HG03025 (cell line): ENCODE data around the gene STN1.

ENCODE experiments used
- ATAC-seq: cut with Tn5 transposase; IDR thresholded peaks from one replicate; pipeline ENCODE4 v1.9.1; 2021; ENCODE audit warnings: mild to moderate bottlenecking, moderate library complexity; ENCODE audit not compliant: unreplicated experiment, low FRiP score

The STN1 gene

DNA sequence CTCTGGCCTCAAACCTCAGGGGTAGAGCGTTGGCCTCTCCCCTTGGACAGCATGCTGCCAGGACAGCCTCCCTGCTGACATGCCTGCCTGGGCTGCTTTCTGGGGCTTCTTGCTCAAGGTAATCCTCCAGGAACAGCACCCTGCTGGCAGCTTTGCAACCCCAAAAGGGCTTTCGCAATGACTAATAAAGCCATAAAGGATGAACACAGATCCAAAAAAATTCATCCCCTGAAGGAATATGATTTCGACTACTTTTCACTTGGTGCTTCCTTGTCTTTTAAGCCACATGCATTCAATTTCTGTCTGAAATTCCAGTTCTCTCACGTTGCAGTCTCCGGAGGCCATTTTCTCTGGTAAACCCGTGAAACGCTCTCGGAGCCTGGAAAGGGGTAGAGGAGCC is 47.5 kb downstream of the STN1 start:
- ATAC-seq, result no peak

DNA sequence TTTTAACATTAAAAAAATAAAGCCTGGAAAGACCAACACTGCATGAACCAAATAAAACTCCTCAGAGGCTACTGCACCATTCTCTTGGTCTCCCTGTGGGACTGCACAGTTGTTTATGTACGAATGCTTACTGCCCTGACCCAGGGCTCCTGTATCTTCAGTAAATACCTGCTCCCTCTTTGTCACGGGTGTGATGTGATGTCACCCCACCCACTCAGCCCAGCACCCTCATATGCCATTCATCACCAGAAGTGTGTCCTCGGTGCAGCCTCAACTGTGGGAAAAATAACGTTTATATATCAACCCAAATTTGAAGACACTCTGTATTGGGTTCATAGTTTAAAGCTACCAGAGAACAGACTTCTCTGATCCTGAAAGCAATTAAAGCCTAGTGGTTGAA is 48.6 kb downstream of the STN1 start:
- no peak for ATAC-seq

DNA sequence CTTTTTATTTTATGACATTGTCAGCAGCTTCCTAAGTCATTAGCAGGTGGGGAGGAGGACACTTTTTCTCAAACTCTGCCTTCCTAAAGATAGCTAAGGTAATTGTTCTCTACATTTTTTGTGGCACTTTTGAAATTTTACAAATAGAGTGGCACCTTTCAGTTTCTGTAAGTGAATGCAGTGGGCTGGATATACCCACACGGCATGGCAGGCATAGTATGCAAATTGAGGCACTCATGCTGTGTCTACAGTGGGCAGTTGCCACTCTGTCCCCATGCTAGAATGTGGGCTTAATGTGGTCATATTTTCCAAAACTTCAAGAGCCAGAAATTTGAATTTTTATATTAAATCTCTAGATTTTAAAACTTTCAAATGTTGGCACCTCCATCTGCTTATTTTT is 49.8 kb downstream of the STN1 start:
- ATAC-seq, result no peak

DNA sequence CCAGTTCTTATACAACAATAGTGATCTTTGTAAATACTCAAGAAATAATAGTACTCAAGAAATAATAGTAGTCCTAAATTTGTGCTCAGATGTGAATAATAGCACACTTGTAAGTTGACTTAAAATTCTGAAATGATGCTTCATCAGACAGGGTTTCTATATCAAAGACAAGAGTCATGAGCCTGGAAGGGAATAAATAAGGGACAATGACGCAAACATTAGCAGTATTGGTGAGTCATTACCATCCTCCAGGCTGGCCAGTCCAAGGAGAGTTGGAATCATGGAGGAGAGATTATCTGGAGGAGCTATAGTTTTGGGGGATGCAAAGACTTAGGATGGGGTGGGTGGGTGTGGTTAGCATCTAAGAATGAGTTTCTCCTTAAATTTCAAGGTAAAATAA is 56.5 kb downstream of the STN1 start:
- no peak for ATAC-seq

DNA sequence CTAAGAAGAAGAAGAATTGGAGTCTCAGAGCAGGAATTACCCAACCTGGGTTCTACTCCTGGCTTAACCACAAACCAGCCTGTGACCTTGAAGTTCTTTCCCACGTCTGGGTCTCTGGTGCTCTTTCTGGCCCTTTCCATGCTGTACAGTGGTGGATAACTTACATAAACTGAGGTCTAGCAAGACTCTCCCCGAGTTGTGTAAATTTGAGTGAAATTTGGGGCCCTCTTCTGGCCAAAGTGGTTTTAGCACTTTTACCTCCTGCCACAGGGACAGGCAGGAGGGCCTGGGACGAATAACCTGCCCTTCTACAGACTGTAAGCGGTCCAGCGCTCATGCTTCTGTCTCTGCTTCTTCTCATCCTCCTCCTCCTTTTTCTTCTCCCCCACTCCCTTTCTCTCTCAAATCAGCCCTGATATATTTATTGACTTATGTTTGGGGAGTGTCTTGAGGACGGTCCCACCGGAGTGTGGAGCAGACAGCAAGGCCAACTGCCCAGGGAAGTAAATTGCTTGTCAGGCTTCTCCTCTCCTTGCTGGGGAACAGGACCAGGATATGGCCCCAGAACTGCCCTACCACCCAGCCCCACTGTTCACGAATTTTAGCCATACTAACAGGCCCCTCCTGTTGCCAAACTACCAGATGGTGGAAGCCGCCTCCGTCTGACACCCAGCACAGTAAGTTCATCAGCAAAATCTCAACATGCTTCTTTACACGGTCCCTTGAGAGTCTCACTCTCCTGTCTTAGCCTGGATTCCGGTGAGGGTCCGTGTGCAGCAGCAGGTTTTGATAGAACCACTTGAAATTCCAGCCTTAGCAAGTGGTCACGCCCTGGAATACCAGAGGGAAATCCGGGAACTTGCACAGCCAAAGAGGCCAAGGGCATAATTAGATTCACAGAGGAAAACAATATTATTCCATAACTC is 58.6 kb downstream of the STN1 start:
- no peak for ATAC-seq

DNA sequence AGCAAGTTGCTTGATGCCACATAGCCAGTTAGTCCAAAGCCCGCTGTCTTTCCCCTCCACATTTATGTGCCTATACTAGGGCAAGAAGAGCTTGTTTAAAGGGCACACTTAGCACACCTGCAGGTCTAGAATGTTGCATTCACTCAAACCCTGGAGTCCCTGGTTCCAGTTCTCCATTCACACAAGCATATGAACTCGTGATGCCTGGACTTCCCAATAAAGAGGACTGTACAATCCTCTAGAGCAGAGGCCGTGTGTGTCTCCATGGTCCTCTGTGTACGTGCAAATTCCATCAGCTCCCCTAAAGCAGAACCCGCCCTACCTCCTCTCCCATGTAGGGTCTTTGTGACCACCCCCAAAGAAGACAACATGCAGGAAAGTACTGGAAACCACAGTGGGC is 59.6 kb downstream of the STN1 start:
- ATAC-seq, result no peak

DNA sequence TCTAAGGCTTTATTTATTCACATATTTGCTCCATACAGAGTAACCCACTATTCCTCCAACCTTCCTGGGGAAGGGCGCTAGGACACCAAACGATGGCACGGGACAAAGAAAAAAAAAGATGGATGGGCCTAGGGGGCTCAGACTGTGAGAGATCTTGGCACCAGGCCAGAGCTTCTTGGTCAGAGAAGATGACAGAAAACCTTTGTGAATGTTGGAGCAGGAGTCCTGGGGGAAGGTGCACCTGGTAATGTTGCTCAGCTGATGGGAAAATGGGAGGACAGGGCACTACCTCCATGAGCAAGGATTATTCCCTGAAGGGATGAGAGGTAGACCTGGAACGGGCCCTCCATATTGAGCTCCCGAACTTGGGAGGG is 61.2 kb downstream of the STN1 start:
- ATAC-seq, result no peak

DNA sequence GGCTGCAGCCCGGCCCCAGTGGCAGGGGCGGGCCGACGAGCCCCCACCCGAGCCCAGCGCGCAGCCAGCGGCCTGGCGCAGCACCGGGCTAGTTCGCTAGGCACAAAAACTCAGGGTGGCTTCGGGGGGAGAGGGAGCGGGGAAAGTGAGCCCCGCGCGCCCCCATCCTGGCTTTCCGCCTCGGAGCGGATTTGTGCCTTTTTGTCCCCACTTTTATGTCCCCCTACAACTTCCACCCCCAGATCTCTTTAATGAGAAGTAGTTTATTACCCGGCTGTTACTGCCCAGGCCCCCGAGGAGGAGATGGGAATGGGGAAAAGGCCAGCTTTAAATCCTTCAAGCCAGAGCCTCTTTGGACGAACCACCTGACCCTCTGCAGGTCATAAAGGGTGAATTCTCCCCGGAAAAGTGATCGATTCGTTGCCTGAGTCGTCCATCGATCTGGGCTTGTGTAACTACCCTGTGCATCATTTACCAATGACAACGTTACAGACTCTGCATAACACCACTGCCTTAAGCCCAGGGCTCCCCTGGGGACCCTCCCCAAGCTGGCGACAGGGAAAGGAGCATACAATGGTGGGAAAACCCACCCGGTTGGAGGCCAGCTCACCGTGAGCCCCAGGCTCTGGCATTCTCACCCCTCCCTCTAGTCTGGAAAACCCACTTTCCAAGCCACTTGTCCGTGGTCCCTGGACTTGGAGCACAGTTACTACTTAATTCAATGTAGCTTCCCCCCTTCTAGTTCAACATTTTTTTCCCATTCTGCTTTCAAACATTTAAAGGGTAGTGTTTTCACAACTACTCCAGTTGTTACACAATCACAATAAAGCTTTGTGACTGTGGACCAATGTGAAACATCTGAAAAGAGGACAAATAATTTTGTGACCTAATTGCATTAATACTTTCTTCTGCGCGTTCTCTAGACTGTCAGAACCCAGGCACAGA is 61.9 kb downstream of the STN1 start:
- ATAC-seq, result no peak

DNA sequence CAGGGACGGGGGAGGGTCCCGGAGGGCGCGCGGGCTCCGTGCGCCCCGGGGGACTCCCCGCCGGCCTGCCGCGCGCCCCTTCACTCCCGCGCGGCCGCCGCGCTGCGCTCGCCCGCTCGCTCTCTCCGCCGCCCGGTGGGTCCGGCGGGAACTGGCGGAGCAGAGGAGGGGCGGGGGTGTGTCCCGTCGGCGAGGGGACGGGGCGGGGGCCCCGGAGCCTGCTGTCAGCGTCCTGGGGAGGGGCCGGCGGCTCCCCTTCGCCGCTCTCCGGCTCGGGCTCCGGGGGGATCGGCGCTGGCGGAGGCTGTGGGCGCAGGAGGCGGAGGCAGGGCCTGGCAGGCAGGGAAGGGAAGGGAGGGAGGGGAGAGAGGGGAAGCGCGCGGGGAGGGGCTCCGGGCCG is 62.6 kb downstream of the STN1 start, which contains the start of gene SH3PXD2A:
Gene SH3PXD2A (minus strand): TSS at position 153 of the 400 bp plus-strand sequence. CDS start 310 bp downstream, outside the sequence.
- no peak for ATAC-seq

DNA sequence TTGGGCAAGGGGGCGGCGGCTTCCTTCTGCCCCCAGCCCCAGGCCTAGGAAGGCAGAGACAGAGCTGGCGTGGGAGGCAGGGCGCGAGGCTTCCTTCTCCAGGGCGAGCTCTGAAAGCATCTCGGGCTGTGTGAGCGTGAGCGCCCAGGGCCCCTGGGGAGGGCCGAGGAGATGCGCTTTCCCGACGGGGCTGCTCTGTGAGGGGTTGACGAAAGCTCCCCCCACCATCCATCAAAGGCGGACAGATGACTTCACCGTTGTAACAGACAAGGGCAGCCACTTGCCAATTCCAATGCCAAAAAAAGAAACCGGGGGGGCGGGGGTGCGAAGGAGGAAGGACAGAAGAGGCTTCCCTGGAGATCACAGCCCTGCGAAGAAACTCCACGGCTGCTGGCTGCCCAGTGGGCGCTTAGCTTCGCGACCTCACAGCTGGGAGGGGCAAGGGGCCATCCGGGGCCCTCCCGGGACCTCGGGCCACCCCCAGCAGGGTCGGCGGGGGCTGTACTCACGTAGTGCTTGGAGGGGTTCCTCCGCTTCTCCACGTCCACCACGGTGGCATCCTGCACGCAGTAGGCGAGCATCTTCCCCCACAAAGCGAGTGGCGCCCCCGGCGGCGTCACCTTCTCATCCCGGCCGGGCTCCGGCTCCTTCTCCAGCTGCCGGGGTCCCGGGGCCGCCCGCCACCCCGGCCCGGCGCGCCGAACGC is 63.1 kb downstream of the STN1 start:
- ATAC-seq, result no peak

DNA sequence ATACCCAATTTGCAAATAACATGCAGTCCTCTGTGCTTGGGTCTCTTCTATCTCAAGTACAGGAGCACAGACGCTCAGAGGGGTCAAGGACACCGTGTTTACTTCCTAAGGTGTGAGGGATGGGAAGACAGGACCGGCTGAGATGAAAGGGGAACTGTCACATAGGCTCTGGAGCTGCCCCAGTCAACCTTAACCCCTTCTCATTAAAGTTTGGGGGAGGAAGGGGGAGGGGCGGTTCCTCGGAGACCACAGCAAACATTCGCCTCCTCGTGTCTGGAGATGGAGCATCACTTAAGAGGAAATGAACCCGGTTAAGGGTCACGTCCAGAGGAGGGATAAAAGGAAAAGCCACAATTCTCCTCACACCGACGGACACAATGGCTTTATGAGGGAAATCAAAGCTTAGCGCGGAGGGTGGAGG is 63.7 kb downstream of the STN1 start:
- ATAC-seq, result no peak

DNA sequence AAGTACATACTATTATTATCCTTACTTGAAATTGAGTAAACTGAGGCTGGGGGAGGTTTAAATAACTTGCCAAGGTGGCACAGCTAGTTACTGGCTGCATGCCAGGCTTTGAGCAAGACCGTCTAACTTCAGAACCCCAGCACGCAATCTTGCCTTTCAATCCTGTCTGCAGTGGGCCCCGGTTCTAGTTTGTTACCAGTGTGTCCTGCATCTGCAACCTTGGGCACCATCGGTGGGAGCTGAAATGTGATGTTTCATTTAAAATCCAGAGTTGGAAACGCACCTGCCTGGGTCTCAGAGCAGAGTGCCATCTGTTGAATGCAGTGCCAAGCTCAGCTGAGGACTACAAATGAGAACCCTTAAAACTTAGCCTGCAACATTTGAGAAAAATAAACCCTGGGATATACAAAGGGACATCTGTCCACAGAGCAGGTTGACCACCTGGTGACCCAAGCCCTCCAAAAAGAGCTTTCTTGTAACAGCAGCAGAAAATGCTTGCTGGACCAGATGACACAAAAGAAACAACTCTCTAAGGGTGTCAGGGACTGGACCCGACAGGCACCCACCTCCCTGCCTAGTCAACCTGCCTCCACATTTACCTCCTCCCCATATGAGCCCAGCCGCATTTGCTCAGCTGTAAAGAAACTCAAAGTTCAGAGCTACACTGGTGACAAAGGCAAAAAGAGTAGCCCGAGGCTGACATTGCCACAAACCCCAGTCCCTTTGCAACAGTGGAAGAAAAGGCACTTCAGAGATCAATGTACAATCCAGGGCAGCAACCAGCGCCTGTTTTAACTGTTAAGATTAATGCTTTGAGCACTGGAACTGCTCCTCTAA is 64.3 kb downstream of the STN1 start:
- no peak for ATAC-seq

DNA sequence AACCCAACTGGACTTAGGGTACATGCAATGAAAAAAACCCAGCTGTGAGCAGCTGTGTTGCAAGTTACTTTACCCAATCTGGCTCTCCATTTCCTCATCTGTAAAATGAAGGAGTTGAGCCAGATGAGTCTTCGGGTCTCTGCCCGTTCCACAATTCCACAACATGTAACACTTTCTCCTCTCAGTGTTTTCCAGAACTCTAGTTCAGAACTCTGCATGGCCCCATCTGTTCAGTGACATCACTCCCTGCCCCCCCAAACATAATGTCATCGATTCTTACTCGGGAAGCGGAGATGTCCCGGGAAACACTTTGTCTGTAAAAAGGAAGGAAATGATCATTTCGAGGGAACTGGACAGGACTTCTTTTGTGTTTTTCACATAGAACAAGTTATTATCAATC is 65.1 kb downstream of the STN1 start:
- no peak for ATAC-seq

DNA sequence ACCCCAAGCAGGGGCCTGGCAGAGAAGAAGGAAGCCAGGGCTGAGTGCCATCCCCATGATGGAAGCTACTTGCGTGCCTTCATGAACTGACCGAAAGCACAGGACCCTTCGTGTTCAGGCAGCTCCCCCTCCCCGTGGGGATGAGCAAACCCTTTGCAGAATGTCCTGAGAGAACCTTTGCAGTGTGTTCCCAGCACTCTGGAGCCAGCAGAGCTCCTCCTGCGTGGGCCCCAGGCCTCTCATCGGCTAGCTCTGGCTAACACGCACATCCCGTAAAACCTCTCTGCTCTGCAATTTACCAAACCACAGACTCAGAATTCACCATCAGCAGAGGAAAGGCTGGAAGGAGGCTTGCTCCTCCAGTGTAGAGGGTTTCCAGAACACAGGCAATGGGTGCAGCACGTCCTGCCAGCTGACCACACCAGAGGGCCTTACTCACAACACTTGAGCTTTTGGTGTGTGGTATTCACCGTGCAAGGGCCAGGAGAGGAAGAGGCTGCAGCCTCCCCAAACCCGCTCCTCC is 65.7 kb downstream of the STN1 start:
- no peak for ATAC-seq

DNA sequence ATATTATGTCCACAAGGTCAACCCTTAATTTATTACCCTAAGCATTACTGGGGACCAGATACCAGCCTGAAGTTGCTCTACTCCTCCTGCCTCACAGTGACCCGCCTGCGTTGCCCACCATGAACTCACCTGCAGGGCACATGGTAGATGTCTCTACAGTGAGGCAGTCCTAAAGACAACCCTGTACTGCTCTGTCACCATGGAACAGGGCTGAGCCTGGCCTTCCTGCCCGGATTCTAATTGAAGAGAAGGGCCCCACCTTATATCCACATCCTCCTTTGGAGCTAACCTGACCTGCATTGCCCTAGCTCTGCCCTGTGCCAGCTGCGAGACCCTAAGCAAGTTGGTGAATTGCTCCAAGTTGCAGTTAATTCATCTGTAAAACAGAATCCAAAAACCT is 66.7 kb downstream of the STN1 start:
- no peak for ATAC-seq

DNA sequence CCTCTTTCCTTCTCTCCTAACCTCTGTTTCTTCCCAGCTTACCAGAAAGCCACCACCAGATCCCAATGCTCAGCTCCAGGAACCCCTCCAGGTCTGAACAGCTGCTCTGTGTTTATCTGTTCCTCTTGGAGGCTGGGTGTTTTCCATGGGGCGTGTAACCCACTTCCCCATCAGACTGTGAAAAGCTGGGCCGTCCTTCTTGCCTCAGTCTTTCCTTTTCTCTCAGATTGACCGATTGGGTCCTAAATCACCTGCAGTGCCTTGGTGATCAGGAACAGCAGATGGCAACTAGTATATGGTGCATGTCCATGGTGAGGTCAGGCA is 67.5 kb downstream of the STN1 start:
- no peak for ATAC-seq

DNA sequence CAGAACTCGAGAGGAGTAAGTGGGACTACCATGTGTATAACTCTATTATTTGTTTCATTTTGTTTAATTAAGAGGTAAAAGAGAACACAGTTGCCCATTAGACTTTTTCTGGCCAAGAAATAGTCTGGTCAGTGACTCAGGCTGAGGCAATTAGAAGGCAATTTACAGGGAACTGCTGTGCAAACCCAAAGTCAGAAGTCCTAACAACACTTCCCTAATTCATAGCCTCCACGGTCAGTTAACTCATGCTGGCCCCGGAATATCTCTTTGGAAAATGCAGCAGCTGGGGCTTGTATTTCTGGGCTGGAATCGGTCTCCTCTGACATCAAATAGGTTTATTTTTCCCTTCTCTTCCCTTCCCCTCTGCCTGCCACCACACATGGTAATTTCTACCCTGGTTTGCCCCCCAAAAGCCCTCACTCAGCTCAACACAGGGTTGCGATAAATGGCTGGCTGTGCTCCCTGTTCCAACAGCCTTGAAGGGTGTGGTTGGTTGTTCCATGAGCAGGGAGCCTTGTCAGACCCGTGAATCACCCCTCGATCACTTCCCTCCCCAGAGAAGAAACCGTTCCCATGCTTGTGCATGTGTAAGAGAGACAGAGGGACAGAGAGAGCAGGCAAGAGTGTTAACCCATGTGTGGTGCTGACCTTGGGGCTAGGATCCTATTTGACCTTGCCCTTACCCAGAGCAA is 68.0 kb downstream of the STN1 start:
- no peak for ATAC-seq

DNA sequence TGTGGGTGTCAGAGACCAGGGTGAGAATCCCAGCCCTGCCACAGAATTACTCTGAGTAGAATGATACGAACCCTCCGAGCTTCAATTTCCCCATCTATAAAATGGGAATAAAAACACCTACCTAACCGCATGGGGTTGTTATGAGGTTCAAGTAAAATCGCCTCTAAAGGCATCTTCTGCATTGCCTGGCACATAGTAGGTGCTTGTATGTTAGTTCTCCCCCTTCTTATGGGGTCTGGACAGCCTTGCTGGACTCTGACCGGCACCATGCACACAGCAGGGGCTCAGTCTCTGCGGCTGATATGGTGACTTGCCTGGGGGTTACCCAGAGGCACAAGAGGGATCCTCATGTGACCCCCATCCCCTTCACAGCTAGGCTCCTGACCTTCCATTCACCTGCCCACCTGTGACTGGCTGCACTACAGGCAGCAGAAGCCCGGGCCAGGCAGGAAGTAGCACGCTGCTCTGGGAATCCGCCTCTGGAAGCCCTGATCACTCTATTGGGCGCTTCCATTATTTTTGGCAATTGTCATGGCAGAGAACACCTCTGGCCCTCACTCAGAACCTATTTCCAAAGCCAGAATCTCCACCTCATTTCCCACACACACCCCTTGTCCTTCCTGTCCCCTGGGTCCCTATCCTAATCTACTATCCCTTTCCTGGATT is 68.6 kb downstream of the STN1 start:
- no peak for ATAC-seq
